ENCODE data around the gene SCAI. TPM values are rescaled to one million over a fixed set of nuclear protein-coding genes. Genes with fewer than 3 reads are reported as not detected.
A peak's percentile ranks its signal among the peaks of the same experiment; 100 is the strongest.

Gene SCAI
- total and polyA plus RNA-seq, 2 of the 4 experiments (the other 2 are of a cell fraction) = 3.6 to 14.5 TPM

GRCh38 chr9:125146247-125146646 lies 2.9 kb upstream of the SCAI start:
- no peak overlapping the region for H4K5ac ChIP-seq (ENCODE audit: low read depth, low read length)
- H2BK15ac ChIP-seq (ENCODE audit: low read depth, low read length) = no peak overlapping the region
- H3K9me1 ChIP-seq (ENCODE audit: insufficient read depth, low read length) = no peaks in the 10 kb centered on the region; the same call in 1 of the 2 replicates
- BruUV-seq (replicated peaks) = no TSS peak
- no peak overlapping the region for H2AFZ ChIP-seq (replicated peaks; ENCODE audit: low read length, poor library complexity)
- peak overlapping the region; percentile 35; the same call in 1 of the 2 replicates for H3K9ac ChIP-seq (ENCODE audit: low read depth, low read length)
- H3K36me3 ChIP-seq (ENCODE audit: control insufficient read depth, insufficient read depth, low read length) = peaks cover 13% of the 10 kb centered on the region
- peak; percentile 38 for ATAC-seq (ENCODE audit: low read depth)
- H3K14ac ChIP-seq (replicated peaks; ENCODE audit: low read depth, low read length) = no peak overlapping the region
- H3K4me1 ChIP-seq (ENCODE audit: control insufficient read depth, insufficient read depth, low read length) = peaks cover 5% of the 10 kb centered on the region; the same call in 1 of the 2 replicates
- dilution Hi-C loops (cut with HindIII; ENCODE audit: low sequenced_read_pairs, unreplicated experiment) (no loop called here), in situ Hi-C loops (cut with MboI; ENCODE audit: low sequenced_read_pairs) (loop anchor here (10.0 kb wide), 2 partner anchors 281 to 371 kb away; partner anchors contain the start of genes ARPC5L, NR6A1, OLFML2A and RPL35), intact Hi-C loops (cut with micrococcal nuclease) (no loop called here)
- H3K4ac ChIP-seq (ENCODE audit: low read depth, low read length) = no peak overlapping the region
- H3K56ac ChIP-seq (ENCODE audit: extremely low read depth, insufficient read depth, low read length) = no peak overlapping the region
- TF ChIP-seq CEBPB (IDR thresholded peaks at IDR 0.05; ENCODE audit: low read depth, low read length) (peak; percentile 87), SMC3 (IDR thresholded peaks at IDR 0.05; ENCODE audit: low read depth, low read length) (no peak), FOS (IDR thresholded peaks at IDR 0.05; ENCODE audit: low read depth, low read length) (0 out of 2 replicates have a peak, but pooled peaks have one; percentile 2)
- H3K79me1 ChIP-seq (ENCODE audit: low read depth in 1 of 2, low read length in 2 of 2) = peaks cover 7 to 32% of the 10 kb centered on the region in 2 experiments
- ChIA-PET CTCF (interaction anchor here (0.6 to 1.1 kb wide), 3 partner anchors 24 to 185 kb away, joined by 3 to 5 read pairs (median 4); no protein-coding TSS in a partner anchor), POLR2A (ENCODE audit: unreplicated experiment) (interaction anchor here (0.6 kb wide), 2 partner anchors 169 to 942 kb away, joined by 3 to 9 read pairs; no protein-coding TSS in a partner anchor)
- H3K18ac ChIP-seq (ENCODE audit: low read depth, low read length) = no peak overlapping the region
- no peaks in the 10 kb centered on the region for H3K27me3 ChIP-seq (ENCODE audit: control insufficient read depth, insufficient read depth, low read length)
- peak overlapping the region; percentile 76 for H2BK5ac ChIP-seq (ENCODE audit: low read depth, low read length, poor library complexity, severe bottlenecking)
- H4K8ac ChIP-seq (ENCODE audit: low read depth in 2 of 2, low read length in 2 of 2) = no peak overlapping the region
- no peaks in the 10 kb centered on the region for H4K20me1 ChIP-seq (ENCODE audit: insufficient read depth, low read length)
- peak; percentile 97 for DNase-seq
- H2BK20ac ChIP-seq (ENCODE audit: low read depth, low read length) = no peak overlapping the region
- no peak overlapping the region for H2AK5ac ChIP-seq (ENCODE audit: low read depth, low read length)
- no peak overlapping the region for H3K4me3 ChIP-seq (ENCODE audit: insufficient read depth, low read depth, low read length)
- peak overlapping the region; percentile 66; the same call in 1 of the 2 replicates for H3K4me2 ChIP-seq (ENCODE audit: low read depth, low read length)
- H3K27ac ChIP-seq (ENCODE audit: insufficient read depth, low read length) = peak overlapping the region; percentile 44; the same call in 1 of the 2 replicates
- no peak overlapping the region for H2BK120ac ChIP-seq (ENCODE audit: low read depth, low read length)
- H2AK9ac ChIP-seq (replicated peaks; ENCODE audit: low read depth, low read length, poor library complexity) = no peak overlapping the region
- H4K91ac ChIP-seq (ENCODE audit: insufficient read depth, low read depth, low read length) = no peak overlapping the region
- H3K9me3 ChIP-seq (ENCODE audit: control insufficient read depth, insufficient read depth, low read length) = no peaks in the 10 kb centered on the region
- no CpG with 5 or more reads among the region's 4 CpGs for WGBS, 2 experiments (ENCODE audit: extremely low coverage in 2 of 2, insufficient read length in 1 of 2)
- no peak overlapping the region for H3K23ac ChIP-seq (ENCODE audit: low read depth, low read length)
